Measurements from ENCODE around the gene RAD51. TPM values are rescaled to one million over a fixed set of nuclear protein-coding genes. Genes with fewer than 3 reads are reported as not detected.

RAD51 gene
- total RNA-seq, 1 donor = 1.8 TPM

DNA sequence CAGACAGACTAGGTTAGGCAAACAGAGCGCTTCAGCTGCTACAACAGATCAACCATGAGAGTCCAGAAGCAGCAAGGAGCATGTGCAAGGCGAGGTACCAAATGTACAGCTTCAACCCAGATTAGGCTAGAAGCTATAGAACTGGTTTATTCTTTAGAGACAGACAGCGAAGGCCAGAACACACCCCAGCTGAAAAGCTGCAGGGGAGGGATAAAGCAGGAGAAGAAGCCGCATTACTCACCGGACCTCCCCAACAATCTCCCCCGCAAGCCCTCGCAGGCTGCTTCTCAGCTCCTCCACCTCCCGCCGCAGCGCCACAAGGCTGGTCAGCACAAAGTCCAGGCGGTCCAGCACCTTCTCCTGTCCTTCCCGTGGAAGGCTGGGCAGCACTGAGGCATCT is 56.8 kb downstream of the RAD51 start:
- Histone ChIP-seq H3K9me3 (ENCODE audit: low read depth, low read length) (no peaks in the 10 kb centered on the region), H3K27me3 (ENCODE audit: insufficient read depth, low read length) (no peaks in the 10 kb centered on the region), H3K4me3 (ENCODE audit: insufficient read depth, low read length) (no peak overlapping the region), H3K36me3 (ENCODE audit: insufficient read depth, low read length) (peaks cover 27% of the 10 kb centered on the region), H3K4me1 (ENCODE audit: insufficient read depth, low read length) (peaks cover 10% of the 10 kb centered on the region), H3K27ac (ENCODE audit: low read depth, low read length) (no peak overlapping the region), H3K79me2 (ENCODE audit: insufficient read depth, low read length) (peaks cover 39% of the 10 kb centered on the region), H2AFZ (ENCODE audit: low read length) (no peak overlapping the region), H3K4me2 (ENCODE audit: insufficient read depth, low read length) (no peak overlapping the region), H4K20me1 (ENCODE audit: insufficient read depth, low read length) (peaks cover 11% of the 10 kb centered on the region)
- DNase-seq (ENCODE audit: insufficient read length, low spot score, missing footprints) = peak; percentile 44
- TF ChIP-seq, protein P1, sequence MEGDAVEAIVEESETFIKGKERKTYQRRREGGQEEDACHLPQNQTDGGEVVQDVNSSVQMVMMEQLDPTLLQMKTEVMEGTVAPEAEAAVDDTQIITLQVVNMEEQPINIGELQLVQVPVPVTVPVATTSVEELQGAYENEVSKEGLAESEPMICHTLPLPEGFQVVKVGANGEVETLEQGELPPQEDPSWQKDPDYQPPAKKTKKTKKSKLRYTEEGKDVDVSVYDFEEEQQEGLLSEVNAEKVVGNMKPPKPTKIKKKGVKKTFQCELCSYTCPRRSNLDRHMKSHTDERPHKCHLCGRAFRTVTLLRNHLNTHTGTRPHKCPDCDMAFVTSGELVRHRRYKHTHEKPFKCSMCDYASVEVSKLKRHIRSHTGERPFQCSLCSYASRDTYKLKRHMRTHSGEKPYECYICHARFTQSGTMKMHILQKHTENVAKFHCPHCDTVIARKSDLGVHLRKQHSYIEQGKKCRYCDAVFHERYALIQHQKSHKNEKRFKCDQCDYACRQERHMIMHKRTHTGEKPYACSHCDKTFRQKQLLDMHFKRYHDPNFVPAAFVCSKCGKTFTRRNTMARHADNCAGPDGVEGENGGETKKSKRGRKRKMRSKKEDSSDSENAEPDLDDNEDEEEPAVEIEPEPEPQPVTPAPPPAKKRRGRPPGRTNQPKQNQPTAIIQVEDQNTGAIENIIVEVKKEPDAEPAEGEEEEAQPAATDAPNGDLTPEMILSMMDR (IDR thresholded peaks at IDR 0.05; ENCODE audit: extremely low read depth, low read depth, low read length) = no peak

DNA sequence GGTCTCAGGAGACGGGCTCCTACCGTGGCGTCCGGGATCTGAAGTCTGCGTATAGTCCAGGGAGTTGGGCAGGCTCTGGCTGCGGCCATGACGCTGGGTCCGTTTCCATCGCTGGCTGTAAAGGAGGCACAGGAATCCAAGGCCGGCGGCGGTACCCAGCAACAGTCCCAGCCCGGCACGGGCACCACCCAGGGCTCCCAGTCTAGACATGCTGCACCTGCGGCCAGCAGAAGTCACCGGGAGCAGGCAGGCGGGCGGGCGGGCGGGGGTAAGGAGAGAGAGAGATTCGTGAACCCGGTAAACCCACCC is 59.6 kb downstream of the RAD51 start:
- TF ChIP-seq, protein P1 (IDR thresholded peaks at IDR 0.05; ENCODE audit: extremely low read depth, low read depth, low read length) = no peak
- Histone ChIP-seq H3K79me2 (ENCODE audit: insufficient read depth, low read length) (peaks cover 39% of the 10 kb centered on the region), H3K4me3 (ENCODE audit: insufficient read depth, low read length) (peak overlapping the region; percentile 93), H3K4me1 (ENCODE audit: insufficient read depth, low read length) (peaks cover 6% of the 10 kb centered on the region), H3K9me3 (ENCODE audit: low read depth, low read length) (no peaks in the 10 kb centered on the region), H3K4me2 (ENCODE audit: insufficient read depth, low read length) (peak overlapping the region; percentile 88), H2AFZ (ENCODE audit: low read length) (peak overlapping the region; percentile 91), H3K36me3 (ENCODE audit: insufficient read depth, low read length) (peaks cover 27% of the 10 kb centered on the region), H3K27me3 (ENCODE audit: insufficient read depth, low read length) (no peaks in the 10 kb centered on the region), H3K27ac (ENCODE audit: low read depth, low read length) (peak overlapping the region; percentile 69), H4K20me1 (ENCODE audit: insufficient read depth, low read length) (no peaks in the 10 kb centered on the region)
- peak; percentile 74 for DNase-seq (ENCODE audit: insufficient read length, low spot score, missing footprints)

DNA sequence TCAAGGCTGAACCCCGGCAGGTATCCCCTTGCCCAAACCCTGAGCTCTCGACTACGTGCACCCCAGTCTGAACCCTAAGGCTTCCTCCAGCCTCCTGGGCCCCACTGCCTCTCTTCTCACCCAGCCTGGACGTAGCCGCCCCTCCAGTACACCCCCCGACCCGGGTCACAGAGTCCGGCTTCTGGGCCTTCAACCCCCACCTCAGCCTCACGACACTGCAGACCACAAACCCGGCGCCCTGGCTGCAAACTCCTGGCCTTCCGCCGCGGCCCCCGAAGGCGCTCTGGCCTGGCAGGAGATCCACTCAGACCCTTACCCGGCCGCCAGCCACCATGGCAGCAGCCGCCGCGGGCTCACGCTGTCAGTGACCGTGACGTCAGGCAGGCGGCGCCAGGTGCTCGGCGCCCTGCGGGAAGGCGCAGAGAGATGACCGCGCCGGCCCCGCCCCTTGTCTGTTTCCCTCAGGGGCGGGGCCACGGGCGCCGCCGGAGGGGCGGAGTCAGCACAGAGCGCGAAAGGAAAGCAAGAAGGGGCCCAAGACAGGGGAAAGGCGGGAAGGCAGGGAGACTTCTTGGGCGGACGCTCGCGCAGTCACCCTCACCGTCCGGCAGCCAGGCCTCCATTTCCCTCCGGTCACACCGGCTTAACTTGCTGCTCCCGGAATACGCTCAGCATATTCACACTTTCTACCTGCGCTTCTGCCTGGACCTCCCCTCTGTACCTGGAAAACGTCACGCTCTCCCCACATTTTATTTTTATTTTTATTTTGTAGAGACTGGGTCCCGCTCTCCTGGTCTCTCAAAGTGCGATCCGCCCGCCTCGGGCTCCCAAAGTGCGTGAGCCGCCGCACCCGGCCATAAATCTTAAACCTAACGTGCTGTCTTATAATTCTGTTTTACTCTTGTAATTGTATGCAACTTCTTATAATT is 60.2 kb downstream of the RAD51 start, which contains the start of gene RMDN3:
Gene RMDN3, minus strand, starts transcription at position 372 of the 929 bp plus-strand sequence. CDS start 471 bp downstream, outside the sequence.
- Histone ChIP-seq H3K36me3 (ENCODE audit: insufficient read depth, low read length) (peaks cover 23% of the 10 kb centered on the region), H3K9me3 (ENCODE audit: low read depth, low read length) (no peaks in the 10 kb centered on the region), H3K79me2 (ENCODE audit: insufficient read depth, low read length) (peaks cover 39% of the 10 kb centered on the region), H3K4me2 (ENCODE audit: insufficient read depth, low read length) (peak within 1 kb of the TSS; percentile 88), H4K20me1 (ENCODE audit: insufficient read depth, low read length) (no peaks in the 10 kb centered on the region), H3K27ac (ENCODE audit: low read depth, low read length) (peak within 1 kb of the TSS; percentile 79), H3K27me3 (ENCODE audit: insufficient read depth, low read length) (peaks cover 2% of the 10 kb centered on the region), H2AFZ (ENCODE audit: low read length) (peak within 1 kb of the TSS; percentile 93), H3K4me3 (ENCODE audit: insufficient read depth, low read length) (peak within 1 kb of the TSS; percentile 93), H3K4me1 (ENCODE audit: insufficient read depth, low read length) (peaks cover 6% of the 10 kb centered on the region)
- peak; percentile 98 for DNase-seq (ENCODE audit: insufficient read length, low spot score, missing footprints)
- TF ChIP-seq, protein P1 (IDR thresholded peaks at IDR 0.05; ENCODE audit: extremely low read depth, low read depth, low read length) = no peak

DNA sequence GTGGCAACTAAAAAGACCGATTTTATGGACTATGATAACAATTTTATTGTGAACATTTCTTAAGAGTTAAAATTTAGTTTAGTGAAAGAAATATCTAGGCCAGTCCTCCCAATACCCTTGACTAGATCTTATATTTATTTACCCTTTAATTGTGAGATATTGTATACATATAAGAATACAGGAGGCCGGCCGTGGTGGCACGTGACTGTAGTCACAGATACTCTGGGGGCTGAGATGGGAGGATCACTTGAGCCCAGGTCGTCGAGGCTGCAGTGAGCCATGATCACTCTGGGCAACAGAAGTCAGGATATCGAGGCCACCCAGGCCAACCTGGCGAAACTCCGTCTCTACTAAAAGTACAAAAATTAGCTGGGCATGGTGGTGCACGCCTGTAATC is 60.8 kb downstream of the RAD51 start:
- Histone ChIP-seq H3K27me3 (ENCODE audit: insufficient read depth, low read length) (peaks cover 6% of the 10 kb centered on the region), H3K4me2 (ENCODE audit: insufficient read depth, low read length) (peak overlapping the region; percentile 88), H4K20me1 (ENCODE audit: insufficient read depth, low read length) (no peaks in the 10 kb centered on the region), H2AFZ (ENCODE audit: low read length) (peak overlapping the region; percentile 93), H3K79me2 (ENCODE audit: insufficient read depth, low read length) (peaks cover 38% of the 10 kb centered on the region), H3K4me3 (ENCODE audit: insufficient read depth, low read length) (peak overlapping the region; percentile 93), H3K9me3 (ENCODE audit: low read depth, low read length) (no peaks in the 10 kb centered on the region), H3K4me1 (ENCODE audit: insufficient read depth, low read length) (peaks cover 6% of the 10 kb centered on the region), H3K27ac (ENCODE audit: low read depth, low read length) (peak overlapping the region; percentile 79), H3K36me3 (ENCODE audit: insufficient read depth, low read length) (peaks cover 19% of the 10 kb centered on the region)
- no peak for DNase-seq (ENCODE audit: insufficient read length, low spot score, missing footprints)
- TF ChIP-seq, protein P1 (IDR thresholded peaks at IDR 0.05; ENCODE audit: extremely low read depth, low read depth, low read length) = no peak
